ENCODE results near the gene ST8SIA4. TPM values are rescaled to one million over a fixed set of nuclear protein-coding genes. Genes with fewer than 3 reads are reported as not detected.

ST8SIA4 gene
- total RNA-seq, 1 experiment from 2014 or later: not detected

- ChIA-PET RAD21 (ENCODE audit: low non-redundant PET in 1 of 2, low total read pairs in 2 of 2, uncharacterized antibody in 2 of 2, unreplicated experiment in 2 of 2) (no interaction called here), CTCF (no interaction called here), POLR2A (no interaction called here)
- BruUV-seq (replicated peaks): no TSS peak
- TF ChIP-seq SP1 (IDR thresholded peaks at IDR 0.05; ENCODE audit: low read depth) (no peak), SIN3A (IDR thresholded peaks at IDR 0.05; ENCODE audit: low read depth) (no peak), EGR1 (IDR thresholded peaks at IDR 0.05; ENCODE audit: low read depth) (no peak), CBX3 (IDR thresholded peaks at IDR 0.05; ENCODE audit: low read depth) (no peak), POLR2AphosphoS5 (IDR thresholded peaks at IDR 0.05; ENCODE audit: low read depth, low read length) (no peak), ELF1 (IDR thresholded peaks at IDR 0.05; ENCODE audit: borderline replicate concordance, low read depth) (no peak), EZH2 (IDR thresholded peaks at IDR 0.05) (no peak), RAD21 (IDR thresholded peaks at IDR 0.05; ENCODE audit: low read depth) (no peak), POLR2A (IDR thresholded peaks at IDR 0.05; ENCODE audit: borderline replicate concordance, extremely low read depth, insufficient read depth, insufficient read length) (no peak), JUND (IDR thresholded peaks at IDR 0.05) (no peak), CEBPB (IDR thresholded peaks at IDR 0.05; ENCODE audit: low read depth) (no peak), YY1 (IDR thresholded peaks at IDR 0.05; ENCODE audit: extremely low read depth, insufficient replicate concordance, low read depth, low read length) (no peak), EZH2phosphoT487 (IDR thresholded peaks at IDR 0.05; ENCODE audit: borderline replicate concordance) (no peak), ZNF274 (IDR thresholded peaks at IDR 0.05; ENCODE audit: low read depth, low read length) (no peak), CTCF (IDR thresholded peaks at IDR 0.05 in 2 of 3, conservative IDR thresholded peaks at IDR 0.05 in 1 of 3; ENCODE audit: borderline replicate concordance in 1 of 3, insufficient read depth in 1 of 3, low read depth in 2 of 3, low read length in 2 of 3) (no peak), ZBTB33 (IDR thresholded peaks at IDR 0.05; ENCODE audit: extremely low read depth, insufficient replicate concordance, low read length) (no peak)
- TF ChIP-seq, protein P1, sequence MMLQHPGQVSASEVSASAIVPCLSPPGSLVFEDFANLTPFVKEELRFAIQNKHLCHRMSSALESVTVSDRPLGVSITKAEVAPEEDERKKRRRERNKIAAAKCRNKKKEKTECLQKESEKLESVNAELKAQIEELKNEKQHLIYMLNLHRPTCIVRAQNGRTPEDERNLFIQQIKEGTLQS (IDR thresholded peaks at IDR 0.05): no peak
- no peak overlapping the region for H2AFZ ChIP-seq (ENCODE audit: low read depth, low read length, poor library complexity, severe bottlenecking)
- no peaks in the 10 kb centered on the region for H3K27me3 ChIP-seq (ENCODE audit: insufficient read depth, low read length)
- peaks cover 0 to 3% of the 10 kb centered on the region in 2 experiments; a peak in 1 of 4 replicates for H3K4me1 ChIP-seq (ENCODE audit: control insufficient read depth in 1 of 2, insufficient read depth in 2 of 2, low read length in 2 of 2)
- H3K4me2 ChIP-seq (ENCODE audit: low read length): no peak overlapping the region
- H3K4me3 ChIP-seq (replicated peaks in 1 of 2; ENCODE audit: low read depth in 1 of 2, low read length in 2 of 2): no peak overlapping the region
- DNase-seq (ENCODE audit: low read depth, low spot score) (no peak), ATAC-seq (no peak)
- H3K36me3 ChIP-seq (ENCODE audit: control insufficient read depth in 1 of 2, insufficient read depth in 2 of 2, low read length in 2 of 2): no peaks in the 10 kb centered on the region
- no peak overlapping the region for H3K9ac ChIP-seq (ENCODE audit: low read length)
- intact Hi-C loops (cut with micrococcal nuclease): no loop called here
- no peaks in the 10 kb centered on the region for H4K20me1 ChIP-seq (ENCODE audit: insufficient read depth)
- no peaks in the 10 kb centered on the region for H3K9me2 ChIP-seq (ENCODE audit: insufficient read depth)
- no peaks in the 10 kb centered on the region for H3K79me2 ChIP-seq (ENCODE audit: insufficient read depth, low read length)
- no peak overlapping the region for H3K27ac ChIP-seq (ENCODE audit: low read depth, low read length)
- H3K9me3 ChIP-seq (ENCODE audit: control insufficient read depth in 1 of 2, insufficient read depth in 1 of 2, low read depth in 1 of 2, low read length in 2 of 2): no peaks in the 10 kb centered on the region
These were observed 108.2 kb downstream of the ST8SIA4 start for GRCh38 chr5:100794844-100795243.
